ENCODE results near the gene ART3. TPM values are rescaled to one million over a fixed set of nuclear protein-coding genes. Genes with fewer than 3 reads are reported as not detected.

Gene ART3
- total RNA-seq, 1 experiment from 2014 or later: not detected

GRCh38 chr4:76060506-76060905 is 14.0 kb upstream of the ART3 start:
- no TSS peak for BruUV-seq (replicated peaks)
- POLR2A ChIA-PET: no interaction called here
- no peaks in the 10 kb centered on the region for H3K9me3 ChIP-seq (ENCODE audit: control insufficient read depth, insufficient read depth, low read depth, low read length)
- no peaks in the 10 kb centered on the region for H3K4me1 ChIP-seq (ENCODE audit: control insufficient read depth, insufficient read depth, low read length)
- no peaks in the 10 kb centered on the region for H3K36me3 ChIP-seq (ENCODE audit: control insufficient read depth, insufficient read depth, low read length)
- H3K4me3 ChIP-seq (ENCODE audit: low read depth in 2 of 2, low read length in 2 of 2): no peak overlapping the region
- ATAC-seq (no peak), DNase-seq (ENCODE audit: low read depth, low spot score) (no peak)
- in situ Hi-C loops (cut with HindIII; ENCODE audit: low pct_unique_long_range_greater_than_20kb, low sequenced_read_pairs): no loop called here
- CTCF ChIA-PET: no interaction called here
- intact Hi-C loops (cut with micrococcal nuclease; ENCODE audit: unreplicated experiment): no loop called here
- no peak overlapping the region for H3K27ac ChIP-seq (ENCODE audit: low read length)
- TF ChIP-seq, protein P1, sequence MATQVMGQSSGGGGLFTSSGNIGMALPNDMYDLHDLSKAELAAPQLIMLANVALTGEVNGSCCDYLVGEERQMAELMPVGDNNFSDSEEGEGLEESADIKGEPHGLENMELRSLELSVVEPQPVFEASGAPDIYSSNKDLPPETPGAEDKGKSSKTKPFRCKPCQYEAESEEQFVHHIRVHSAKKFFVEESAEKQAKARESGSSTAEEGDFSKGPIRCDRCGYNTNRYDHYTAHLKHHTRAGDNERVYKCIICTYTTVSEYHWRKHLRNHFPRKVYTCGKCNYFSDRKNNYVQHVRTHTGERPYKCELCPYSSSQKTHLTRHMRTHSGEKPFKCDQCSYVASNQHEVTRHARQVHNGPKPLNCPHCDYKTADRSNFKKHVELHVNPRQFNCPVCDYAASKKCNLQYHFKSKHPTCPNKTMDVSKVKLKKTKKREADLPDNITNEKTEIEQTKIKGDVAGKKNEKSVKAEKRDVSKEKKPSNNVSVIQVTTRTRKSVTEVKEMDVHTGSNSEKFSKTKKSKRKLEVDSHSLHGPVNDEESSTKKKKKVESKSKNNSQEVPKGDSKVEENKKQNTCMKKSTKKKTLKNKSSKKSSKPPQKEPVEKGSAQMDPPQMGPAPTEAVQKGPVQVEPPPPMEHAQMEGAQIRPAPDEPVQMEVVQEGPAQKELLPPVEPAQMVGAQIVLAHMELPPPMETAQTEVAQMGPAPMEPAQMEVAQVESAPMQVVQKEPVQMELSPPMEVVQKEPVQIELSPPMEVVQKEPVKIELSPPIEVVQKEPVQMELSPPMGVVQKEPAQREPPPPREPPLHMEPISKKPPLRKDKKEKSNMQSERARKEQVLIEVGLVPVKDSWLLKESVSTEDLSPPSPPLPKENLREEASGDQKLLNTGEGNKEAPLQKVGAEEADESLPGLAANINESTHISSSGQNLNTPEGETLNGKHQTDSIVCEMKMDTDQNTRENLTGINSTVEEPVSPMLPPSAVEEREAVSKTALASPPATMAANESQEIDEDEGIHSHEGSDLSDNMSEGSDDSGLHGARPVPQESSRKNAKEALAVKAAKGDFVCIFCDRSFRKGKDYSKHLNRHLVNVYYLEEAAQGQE (IDR thresholded peaks at IDR 0.05; ENCODE audit: insufficient read depth in 1 of 2, low read depth in 2 of 2, low read length in 1 of 2): no peak
- TF ChIP-seq SIN3A (IDR thresholded peaks at IDR 0.05; ENCODE audit: borderline replicate concordance, insufficient read depth, low read depth, low read length) (no peak), POLR2AphosphoS5 (IDR thresholded peaks at IDR 0.05; ENCODE audit: low read depth, low read length) (no peak)
- TF ChIP-seq, protein P2, sequence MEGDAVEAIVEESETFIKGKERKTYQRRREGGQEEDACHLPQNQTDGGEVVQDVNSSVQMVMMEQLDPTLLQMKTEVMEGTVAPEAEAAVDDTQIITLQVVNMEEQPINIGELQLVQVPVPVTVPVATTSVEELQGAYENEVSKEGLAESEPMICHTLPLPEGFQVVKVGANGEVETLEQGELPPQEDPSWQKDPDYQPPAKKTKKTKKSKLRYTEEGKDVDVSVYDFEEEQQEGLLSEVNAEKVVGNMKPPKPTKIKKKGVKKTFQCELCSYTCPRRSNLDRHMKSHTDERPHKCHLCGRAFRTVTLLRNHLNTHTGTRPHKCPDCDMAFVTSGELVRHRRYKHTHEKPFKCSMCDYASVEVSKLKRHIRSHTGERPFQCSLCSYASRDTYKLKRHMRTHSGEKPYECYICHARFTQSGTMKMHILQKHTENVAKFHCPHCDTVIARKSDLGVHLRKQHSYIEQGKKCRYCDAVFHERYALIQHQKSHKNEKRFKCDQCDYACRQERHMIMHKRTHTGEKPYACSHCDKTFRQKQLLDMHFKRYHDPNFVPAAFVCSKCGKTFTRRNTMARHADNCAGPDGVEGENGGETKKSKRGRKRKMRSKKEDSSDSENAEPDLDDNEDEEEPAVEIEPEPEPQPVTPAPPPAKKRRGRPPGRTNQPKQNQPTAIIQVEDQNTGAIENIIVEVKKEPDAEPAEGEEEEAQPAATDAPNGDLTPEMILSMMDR (IDR thresholded peaks at IDR 0.05): no peak
- H3K27me3 ChIP-seq (ENCODE audit: control insufficient read depth, insufficient read depth, low read length): peaks cover 7% of the 10 kb centered on the region

DNA sequence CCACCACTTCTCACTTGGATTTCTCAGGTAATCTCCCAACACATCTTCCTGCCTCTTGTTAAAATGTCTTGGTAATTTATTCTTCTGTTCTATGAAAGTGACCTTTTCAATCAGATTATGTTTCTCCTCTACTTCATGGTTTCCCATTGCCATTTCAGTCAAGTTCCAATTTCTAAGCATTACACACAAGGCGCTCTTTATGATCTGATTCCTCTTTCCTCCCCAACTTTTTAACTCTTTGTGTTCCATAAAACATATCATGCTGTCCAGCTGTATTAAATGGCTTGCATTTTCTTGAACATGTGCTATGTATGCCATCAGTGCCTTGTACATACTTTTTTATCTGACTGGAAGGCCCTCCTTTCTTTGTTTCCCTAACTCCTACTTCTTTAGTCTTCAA is 13.1 kb upstream of the ART3 start:
- DNase-seq (ENCODE audit: low read depth, low spot score): no peak
- Histone ChIP-seq H3K4me3 (ENCODE audit: low read depth in 2 of 2, low read length in 2 of 2) (no peak overlapping the region), H3K27ac (ENCODE audit: low read length) (no peak overlapping the region), H3K4me1 (ENCODE audit: control insufficient read depth, insufficient read depth, low read length) (no peaks in the 10 kb centered on the region), H3K9me3 (ENCODE audit: control insufficient read depth, insufficient read depth, low read depth, low read length) (no peaks in the 10 kb centered on the region), H3K27me3 (ENCODE audit: control insufficient read depth, insufficient read depth, low read length) (peaks cover 7% of the 10 kb centered on the region), H3K36me3 (ENCODE audit: control insufficient read depth, insufficient read depth, low read length) (no peaks in the 10 kb centered on the region)
- ATAC-seq: no peak
- BruUV-seq (replicated peaks): no TSS peak
- ChIA-PET POLR2A (no interaction called here), CTCF (no interaction called here)
- in situ Hi-C loops (cut with HindIII; ENCODE audit: low pct_unique_long_range_greater_than_20kb, low sequenced_read_pairs) (no loop called here), intact Hi-C loops (cut with micrococcal nuclease; ENCODE audit: unreplicated experiment) (no loop called here)
- TF ChIP-seq SIN3A (IDR thresholded peaks at IDR 0.05; ENCODE audit: borderline replicate concordance, insufficient read depth, low read depth, low read length): no peak
- TF ChIP-seq, protein P2 (IDR thresholded peaks at IDR 0.05): no peak
- no peak for TF ChIP-seq POLR2AphosphoS5 (IDR thresholded peaks at IDR 0.05; ENCODE audit: low read depth, low read length)
- TF ChIP-seq, protein P1 (IDR thresholded peaks at IDR 0.05; ENCODE audit: insufficient read depth in 1 of 2, low read depth in 2 of 2, low read length in 1 of 2): no peak
- no peak for TF ChIP-seq TCF7L2 (IDR thresholded peaks at IDR 0.05; ENCODE audit: low read depth, low read length)

All from Panc1 (cell line).